Endothelial cell of umbilical vein (primary cell): Measurements from ENCODE around the gene AFF4. TPM values are rescaled to one million over a fixed set of nuclear protein-coding genes. Genes with fewer than 3 reads are reported as not detected.

Experiments
- BruUV-seq: library from RNA; stranded (reverse); fragments of 400-500 nt; replicated peaks from 2 replicates; lab custom pipeline; 2021; lab: Mats Ljungman, UMichigan
- CTCF ChIA-PET: fragments of 300-600, 350-600 bp; sonication (Branson Sonifier 250); formaldehyde crosslinking; loops from one replicate; lab custom pipeline; 2021; ENCODE audit warnings: antibody characterized with exemption, inconsistent platforms; lab: Charles Lee
- POLR2A ChIA-PET: fragments of 300-600, 350-600 bp; sonication (Branson Sonifier 250); formaldehyde crosslinking; loops from one replicate; lab custom pipeline; 2021; ENCODE audit warnings: antibody characterized with exemption, inconsistent platforms; lab: Charles Lee
- DNase-seq: peaks from one replicate; pipeline ENCODE4 v3.0.0-alpha.2; 2011; ENCODE audit warnings: low read depth, low spot score
- FAIRE-seq: peaks from 2 replicates; lab custom pipeline; 2011; peaks lifted over from hg19 to GRCh38; lab: Jason Lieb, UNC
- H2AFZ ChIP-seq: 2 replicates; pipeline ENCODE4 v1.6.0; 2012; ENCODE audit warnings: low read depth, low read length, control low read depth, inconsistent platforms
- H3K27ac ChIP-seq: 2 replicates; pipeline ENCODE4 v1.5.1; 2011; ENCODE audit warnings: low read depth, mild to moderate bottlenecking, control low read depth, low read length, moderate library complexity; ENCODE audit not compliant: insufficient read depth
- H3K27me3 ChIP-seq, 2 experiments: 2 replicates each; pipeline versions ENCODE4 v1.6.0 to v1.6.1; 2011; ENCODE audit warnings: low read length in 2 of 2, mixed read lengths in 1 of 2; ENCODE audit not compliant: control insufficient read depth in 2 of 2, insufficient read depth in 2 of 2
- H3K36me3 ChIP-seq, 2 experiments: 2 replicates in 1 of 2; 3 replicates in 1 of 2; pipeline ENCODE4 v1.5.1; 2011; ENCODE audit warnings: low read length in 2 of 2, mild to moderate bottlenecking in 1 of 2, moderate library complexity in 1 of 2; ENCODE audit not compliant: control insufficient read depth in 2 of 2, insufficient read depth in 2 of 2; ENCODE audit errors: extremely low read depth in 1 of 2
- H3K4me1 ChIP-seq: 3 replicates; pipeline ENCODE4 v1.5.1; 2011; ENCODE audit warnings: mild to moderate bottlenecking, low read length; ENCODE audit not compliant: control insufficient read depth, insufficient read depth; ENCODE audit errors: extremely low read depth
- H3K4me2 ChIP-seq: 2 replicates; pipeline ENCODE4 v1.6.1; 2011; ENCODE audit warnings: low read length, control low read depth, mixed read lengths; ENCODE audit not compliant: insufficient read depth
- H3K4me3 ChIP-seq, 3 experiments: fragments of 200-600 bp in 1 of 3; sonication (generic), shearing (Covaris generic) in 1 of 3; replicated peaks in 1 of 3; 2 replicates each; pipeline ENCODE4 v1.5.1; 2011 to 2016; ENCODE audit warnings: control low read depth in 3 of 3, low read length in 3 of 3, mild to moderate bottlenecking in 2 of 3, inconsistent platforms in 1 of 3, low read depth in 1 of 3, moderate library complexity in 1 of 3; ENCODE audit not compliant: insufficient read depth in 1 of 3
- H3K79me2 ChIP-seq: 2 replicates; pipeline ENCODE4 v1.6.0; 2012; ENCODE audit warnings: low read length, inconsistent platforms; ENCODE audit not compliant: control insufficient read depth, insufficient read depth
- H3K9ac ChIP-seq: replicated peaks from 2 replicates; pipeline ENCODE3; 2011; ENCODE audit warnings: low read length, control low read depth; ENCODE audit not compliant: insufficient read depth; ENCODE audit errors: extremely low read depth
- H3K9me1 ChIP-seq: replicated peaks from 3 replicates; pipeline ENCODE4 v1.6.0; 2011; ENCODE audit warnings: mild to moderate bottlenecking, low read length; ENCODE audit not compliant: control insufficient read depth, insufficient read depth; ENCODE audit errors: extremely low read depth
- H3K9me3 ChIP-seq: replicated peaks from 2 replicates; pipeline ENCODE4 v1.5.1; 2012; ENCODE audit warnings: low read length, inconsistent platforms; ENCODE audit not compliant: control insufficient read depth, insufficient read depth
- H4K20me1 ChIP-seq: replicated peaks from 2 replicates; pipeline ENCODE3; 2011; ENCODE audit warnings: mild to moderate bottlenecking, low read length; ENCODE audit not compliant: control insufficient read depth, insufficient read depth; ENCODE audit errors: extremely low read depth
- EZH2 ChIP-seq: IDR thresholded peaks from 2 replicates; pipeline ENCODE4 v1.6.1; 2012; ENCODE audit warnings: borderline replicate concordance, low read depth, mild to moderate bottlenecking, moderate library complexity, low read length, inconsistent platforms; ENCODE audit not compliant: severe bottlenecking
- FOS ChIP-seq: IDR thresholded peaks from 2 replicates; pipeline ENCODE4 v1.6.1; 2011; ENCODE audit warnings: mild to moderate bottlenecking, low read length, moderate library complexity, borderline replicate concordance; ENCODE audit not compliant: insufficient read depth
- GATA2 ChIP-seq: IDR thresholded peaks from 2 replicates; pipeline ENCODE4 v1.7.0; 2011; ENCODE audit warnings: low read depth, mild to moderate bottlenecking, moderate library complexity, mixed read lengths, low read length; ENCODE audit not compliant: insufficient read length, insufficient read depth
- JUN ChIP-seq: IDR thresholded peaks from 2 replicates; pipeline ENCODE4 v1.6.1; 2011; ENCODE audit warnings: borderline replicate concordance, low read depth; ENCODE audit not compliant: insufficient read length, insufficient read depth
- MAX ChIP-seq: IDR thresholded peaks from 2 replicates; pipeline ENCODE4 v1.6.1; 2011; ENCODE audit not compliant: insufficient read depth, insufficient read length
- MYC ChIP-seq: IDR thresholded peaks from one replicate; pipeline ENCODE4 v1.6.1; 2011; ENCODE audit warnings: mild to moderate bottlenecking, low read depth, low read length
- POLR2A ChIP-seq: IDR thresholded peaks from 2 replicates; pipeline ENCODE4 v1.6.1; 2012; ENCODE audit warnings: low read depth, mild to moderate bottlenecking, control low read depth, low read length
- POLR2AphosphoS5 ChIP-seq: IDR thresholded peaks from 2 replicates; pipeline ENCODE4 v1.6.1; 2012; ENCODE audit warnings: low read depth, mild to moderate bottlenecking, control low read depth, low read length, moderate library complexity; ENCODE audit not compliant: insufficient read depth
- dilution Hi-C: fragments of 300-500 bp; cut with MboI; formaldehyde crosslinking; loops from one replicate; pipeline ENCODE4 v1.15.0; 2019; ENCODE audit warnings: low sequenced_read_pairs; ENCODE audit not compliant: extremely low pct_ligation_motif_present
- intact Hi-C: fragments of 100-400 bp; cut with micrococcal nuclease; formaldehyde crosslinking; loops from one replicate; pipeline ENCODE4 v1.10.0; 2022
- polyA plus RNA-seq, 4 experiments: library from polyadenylated mRNA; depleted of rRNA in 3 of 4; stranded (reverse) in 3 of 4; unstranded in 1 of 4; fragments of >200 nt; gene quantifications; 2 replicates each; pipeline versions ENCODE4 v1.2.1 to v1.2.3, GENCODE V29; 2011 to 2012; ENCODE audit warnings: missing spikeins in 1 of 4
- total RNA-seq: library from RNA; stranded (reverse); gene quantifications from 2 replicates; pipeline ENCODE4 v1.2.3, GENCODE V29; 2021
- TF ChIP-seq, protein P1 (sequence below), 2 donors: IDR thresholded peaks; 1 replicate in 1 of 2; 2 replicates in 1 of 2; pipeline ENCODE4 v1.5.1; 2011; ENCODE audit warnings: low read length in 2 of 2, mild to moderate bottlenecking in 2 of 2, moderate library complexity in 2 of 2, control low read depth in 1 of 2, inconsistent platforms in 1 of 2, low read depth in 1 of 2; ENCODE audit not compliant: insufficient read depth in 1 of 2; ENCODE audit errors: extremely low read depth in 1 of 2

Gene AFF4
- total and polyA plus RNA-seq, 2 donors (not counting 3 experiments of a cell fraction or from before 2014, with no cell fraction given) = 27.0 to 88.3 TPM

DNA sequence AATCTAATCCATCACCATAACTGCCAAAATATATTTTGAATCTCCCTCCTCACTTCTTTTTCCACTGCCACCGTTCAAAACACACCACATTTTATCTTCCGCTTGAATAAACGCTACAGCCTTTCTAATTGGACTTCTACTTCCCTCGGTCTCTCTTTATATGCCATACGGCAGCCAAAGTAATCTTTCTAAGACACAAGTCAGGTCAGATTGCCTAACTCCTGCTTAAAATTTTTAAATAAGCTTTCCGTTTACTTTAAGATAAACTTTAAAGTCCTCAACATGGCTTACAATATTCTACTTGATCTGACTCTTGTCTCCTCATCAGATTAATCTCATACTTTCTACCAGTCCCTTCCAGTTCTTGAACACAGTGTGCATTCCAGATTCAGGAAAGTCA, 9.7 kb downstream of the AFF4 start:
- no peak for FAIRE-seq
- Histone ChIP-seq H3K36me3 (peaks cover 0 to 4% of the 10 kb centered on the region in 2 experiments), H3K9me1 (no peaks in the 10 kb centered on the region), H3K4me3 (no peak overlapping the region), H3K27me3 (no peaks in the 10 kb centered on the region), H3K4me1 (peaks cover 8% of the 10 kb centered on the region), H4K20me1 (peaks cover 35% of the 10 kb centered on the region), H3K4me2 (no peak overlapping the region), H3K9me3 (no peaks in the 10 kb centered on the region), H2AFZ (no peak overlapping the region), H3K27ac (no peak overlapping the region), H3K9ac (no peak overlapping the region), H3K79me2 (peaks cover 94% of the 10 kb centered on the region)
- TF ChIP-seq MAX (no peak), POLR2A (no peak), FOS (no peak), POLR2AphosphoS5 (no peak), MYC (no peak), GATA2 (no peak), EZH2 (no peak), JUN (no peak)
- TF ChIP-seq, protein P1, sequence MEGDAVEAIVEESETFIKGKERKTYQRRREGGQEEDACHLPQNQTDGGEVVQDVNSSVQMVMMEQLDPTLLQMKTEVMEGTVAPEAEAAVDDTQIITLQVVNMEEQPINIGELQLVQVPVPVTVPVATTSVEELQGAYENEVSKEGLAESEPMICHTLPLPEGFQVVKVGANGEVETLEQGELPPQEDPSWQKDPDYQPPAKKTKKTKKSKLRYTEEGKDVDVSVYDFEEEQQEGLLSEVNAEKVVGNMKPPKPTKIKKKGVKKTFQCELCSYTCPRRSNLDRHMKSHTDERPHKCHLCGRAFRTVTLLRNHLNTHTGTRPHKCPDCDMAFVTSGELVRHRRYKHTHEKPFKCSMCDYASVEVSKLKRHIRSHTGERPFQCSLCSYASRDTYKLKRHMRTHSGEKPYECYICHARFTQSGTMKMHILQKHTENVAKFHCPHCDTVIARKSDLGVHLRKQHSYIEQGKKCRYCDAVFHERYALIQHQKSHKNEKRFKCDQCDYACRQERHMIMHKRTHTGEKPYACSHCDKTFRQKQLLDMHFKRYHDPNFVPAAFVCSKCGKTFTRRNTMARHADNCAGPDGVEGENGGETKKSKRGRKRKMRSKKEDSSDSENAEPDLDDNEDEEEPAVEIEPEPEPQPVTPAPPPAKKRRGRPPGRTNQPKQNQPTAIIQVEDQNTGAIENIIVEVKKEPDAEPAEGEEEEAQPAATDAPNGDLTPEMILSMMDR (IDR thresholded peaks at IDR 0.05; ENCODE audit: extremely low read depth in 1 of 2, insufficient read depth in 1 of 2, low read depth in 1 of 2, low read length in 2 of 2) = no peak
- intact Hi-C loops (no loop called here), dilution Hi-C loops (no loop called here)
- BruUV-seq = no TSS peak
- POLR2A ChIA-PET = no interaction called here
- no peak for DNase-seq
- CTCF ChIA-PET = no interaction called here
